ENCODE results near the gene PDE3A.

DNA sequence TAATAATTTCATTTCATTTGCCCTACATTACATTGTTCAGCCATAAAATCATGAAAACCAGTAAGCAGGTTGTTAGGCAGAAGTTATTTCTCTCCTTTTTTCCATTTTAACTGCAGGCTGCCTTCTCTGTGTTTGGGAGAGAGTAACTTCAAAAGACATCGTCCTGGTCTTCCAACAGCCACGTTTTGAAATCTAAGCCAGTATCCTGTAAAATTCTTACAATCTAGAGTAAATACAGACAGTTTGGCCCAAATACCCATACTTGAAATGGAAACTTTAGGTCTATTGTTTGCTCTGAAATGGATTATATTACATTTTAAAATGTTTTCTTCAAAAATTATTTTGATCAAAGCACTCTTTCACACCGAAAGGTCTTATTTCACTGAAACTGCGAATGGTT, 260.7 kb downstream of the PDE3A start:
- TF ChIP-seq, protein P1, sequence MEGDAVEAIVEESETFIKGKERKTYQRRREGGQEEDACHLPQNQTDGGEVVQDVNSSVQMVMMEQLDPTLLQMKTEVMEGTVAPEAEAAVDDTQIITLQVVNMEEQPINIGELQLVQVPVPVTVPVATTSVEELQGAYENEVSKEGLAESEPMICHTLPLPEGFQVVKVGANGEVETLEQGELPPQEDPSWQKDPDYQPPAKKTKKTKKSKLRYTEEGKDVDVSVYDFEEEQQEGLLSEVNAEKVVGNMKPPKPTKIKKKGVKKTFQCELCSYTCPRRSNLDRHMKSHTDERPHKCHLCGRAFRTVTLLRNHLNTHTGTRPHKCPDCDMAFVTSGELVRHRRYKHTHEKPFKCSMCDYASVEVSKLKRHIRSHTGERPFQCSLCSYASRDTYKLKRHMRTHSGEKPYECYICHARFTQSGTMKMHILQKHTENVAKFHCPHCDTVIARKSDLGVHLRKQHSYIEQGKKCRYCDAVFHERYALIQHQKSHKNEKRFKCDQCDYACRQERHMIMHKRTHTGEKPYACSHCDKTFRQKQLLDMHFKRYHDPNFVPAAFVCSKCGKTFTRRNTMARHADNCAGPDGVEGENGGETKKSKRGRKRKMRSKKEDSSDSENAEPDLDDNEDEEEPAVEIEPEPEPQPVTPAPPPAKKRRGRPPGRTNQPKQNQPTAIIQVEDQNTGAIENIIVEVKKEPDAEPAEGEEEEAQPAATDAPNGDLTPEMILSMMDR (IDR thresholded peaks at IDR 0.05; ENCODE audit: low read depth, low read length, poor library complexity, severe bottlenecking), result no peak
- no peak for TF ChIP-seq EZH2phosphoT487 (IDR thresholded peaks at IDR 0.05; ENCODE audit: borderline replicate concordance, low read length)

Data from DOHH2 (cell line).